K562 (cell line): ENCODE measurements around the gene MARS1. TPM values are rescaled to one million over a fixed set of nuclear protein-coding genes. Genes with fewer than 3 reads are reported as not detected.
A peak's percentile ranks its signal among the peaks of the same experiment; 100 is the strongest.

ENCODE experiments used
- ASH1L ChIP-seq: fragments of 450-650 bp; IDR thresholded peaks from 2 replicates; pipeline ENCODE4 v1.6.1; 2018; ENCODE audit warnings: borderline replicate concordance, mild to moderate bottlenecking, low read depth; ENCODE audit not compliant: partially characterized antibody
- ATF7 ChIP-seq: fragments of 450-650 bp; IDR thresholded peaks from 2 replicates; pipeline ENCODE4 v1.7.1; 2014; ENCODE audit warnings: mild to moderate bottlenecking, moderate library complexity
- CHD1 ChIP-seq: fragments of 200-600 bp; sonication (generic); IDR thresholded peaks from one replicate; pipeline ENCODE4 v1.6.1; 2012; ENCODE audit warnings: mild to moderate bottlenecking, moderate library complexity, low read length, inconsistent platforms
- GATA2 ChIP-seq: sonication (generic); formaldehyde crosslinking; IDR thresholded peaks from 2 replicates; pipeline ENCODE4 v1.4.0; 2020; ENCODE audit warnings: mild to moderate bottlenecking, missing genetic modification reagents
- HNRNPH1 ChIP-seq: fragments of 200-400 bp; formaldehyde crosslinking; optimal IDR thresholded peaks from 2 replicates; pipeline ENCODE3; 2017; ENCODE audit warnings: low read depth, mild to moderate bottlenecking, low read length, moderate library complexity
- JUNB ChIP-seq: fragments of 450-650 bp; formaldehyde crosslinking; conservative IDR thresholded peaks from 2 replicates; pipeline ENCODE4 v1.4.0; 2020; ENCODE audit warnings: mild to moderate bottlenecking
- JUND ChIP-seq, 2 experiments: IDR thresholded peaks; 2 replicates in 1 of 2; 3 replicates in 1 of 2; pipeline ENCODE4 v1.6.1; 2011; ENCODE audit warnings: borderline replicate concordance in 2 of 2, low read depth in 2 of 2, low read length in 2 of 2, improper control_type of control experiment in 1 of 2, missing biosample characterization in 1 of 2, missing genetic modification characterization in 1 of 2, missing genetic modification reagents in 1 of 2
- MAFF ChIP-seq: IDR thresholded peaks from 2 replicates; pipeline ENCODE4 v1.6.1; 2012; ENCODE audit warnings: low read length, improper control_type of control experiment
- NR1H2 ChIP-seq: sonication (generic); formaldehyde crosslinking; IDR thresholded peaks from 2 replicates; pipeline ENCODE4 v1.4.0; 2020; ENCODE audit warnings: mild to moderate bottlenecking, missing genetic modification reagents
- SMAD2 ChIP-seq: fragments of 150-350 bp; IDR thresholded peaks from 2 replicates; pipeline ENCODE4 v1.6.1; 2014; ENCODE audit warnings: low read depth, mild to moderate bottlenecking, low read length
- STAT5A ChIP-seq: IDR thresholded peaks from 2 replicates; pipeline ENCODE4 v1.6.1; 2012; ENCODE audit warnings: low read length, inconsistent platforms, borderline replicate concordance
- YBX1 ChIP-seq: fragments of 450-650 bp; IDR thresholded peaks from 2 replicates; pipeline ENCODE4 v1.7.1; 2016; ENCODE audit warnings: mild to moderate bottlenecking
- ZNF41 ChIP-seq: fragments of 250-450 bp; sonication (Bioruptor Pico); conservative IDR thresholded peaks from 2 replicates; pipeline ENCODE4 v1.4.0; 2020; ENCODE audit warnings: mild to moderate bottlenecking
- ZNF707 ChIP-seq: fragments of 250-450 bp; sonication (Bioruptor Pico); conservative IDR thresholded peaks from 2 replicates; pipeline ENCODE4 v1.8.0; 2022; ENCODE audit warnings: inconsistent platforms, mild to moderate bottlenecking, moderate library complexity
- polyA plus RNA-seq, 8 experiments: library from polyadenylated mRNA; depleted of rRNA in 4 of 8; stranded (reverse) in 5 of 8; unstranded in 3 of 8; fragments of >200 nt; fragmentation: Nextera tagmentation in 2 of 8; fragmentation: Illumina TruSeq in 1 of 8; extraction: Ambion mirVana in 2 of 8; extraction: Trizol in 1 of 8; gene quantifications; 2 replicates each; pipeline versions ENCODE4 v1.2.1 to v1.2.3, GENCODE V29; 2011 to 2014; ENCODE audit warnings: inconsistent platforms in 1 of 8, missing spikeins in 1 of 8
- total RNA-seq, 7 experiments: library from RNA; depleted of rRNA in 6 of 7; stranded (reverse); fragments of >200 nt in 6 of 7; fragmentation: Illumina TruSeq in 2 of 7; extraction: Trizol in 2 of 7; gene quantifications; 2 replicates each; pipeline versions ENCODE4 v1.2.1 to v1.2.3, GENCODE V29; 2011 to 2021; ENCODE audit warnings: low replicate concordance in 1 of 7
- TF ChIP-seq, protein P1 (sequence below): fragments of 250-450 bp; sonication (Bioruptor Pico); IDR thresholded peaks from 2 replicates; pipeline ENCODE4 v1.5.0; 2021; ENCODE audit warnings: mild to moderate bottlenecking, borderline replicate concordance
- TF ChIP-seq, protein P2 (sequence below), 3 experiments: IDR thresholded peaks in 2 of 3; conservative IDR thresholded peaks in 1 of 3; 2 replicates each; pipeline ENCODE4 v1.5.1; 2011 to 2012; ENCODE audit warnings: low read length in 3 of 3, mild to moderate bottlenecking in 3 of 3, control low read depth in 2 of 3, improper control_type of control experiment in 1 of 3, inconsistent platforms in 1 of 3, low read depth in 1 of 3, mixed read lengths in 1 of 3, moderate library complexity in 1 of 3; ENCODE audit not compliant: insufficient read depth in 2 of 3
- TF ChIP-seq, protein P3 (sequence below): fragments of 250-450 bp; sonication (Bioruptor Pico); IDR thresholded peaks from 2 replicates; pipeline ENCODE4 v1.4.0; 2020; ENCODE audit warnings: borderline replicate concordance
- TF ChIP-seq, protein P4 (sequence below): sonication (generic); formaldehyde crosslinking; IDR thresholded peaks from 2 replicates; pipeline ENCODE4 v1.9.0; 2022; ENCODE audit warnings: mild to moderate bottlenecking, missing genetic modification reagents
- TF ChIP-seq, protein P5 (sequence below): sonication (generic); formaldehyde crosslinking; IDR thresholded peaks from 2 replicates; pipeline ENCODE4 v1.8.0; 2022; ENCODE audit warnings: mild to moderate bottlenecking, missing genetic modification reagents

Gene MARS1
- total and polyA plus RNA-seq, 9 of the 15 experiments (the other 6 are each of a cell fraction or from before 2014, with no cell fraction given), result 117 to 382 (median 220) TPM

DNA sequence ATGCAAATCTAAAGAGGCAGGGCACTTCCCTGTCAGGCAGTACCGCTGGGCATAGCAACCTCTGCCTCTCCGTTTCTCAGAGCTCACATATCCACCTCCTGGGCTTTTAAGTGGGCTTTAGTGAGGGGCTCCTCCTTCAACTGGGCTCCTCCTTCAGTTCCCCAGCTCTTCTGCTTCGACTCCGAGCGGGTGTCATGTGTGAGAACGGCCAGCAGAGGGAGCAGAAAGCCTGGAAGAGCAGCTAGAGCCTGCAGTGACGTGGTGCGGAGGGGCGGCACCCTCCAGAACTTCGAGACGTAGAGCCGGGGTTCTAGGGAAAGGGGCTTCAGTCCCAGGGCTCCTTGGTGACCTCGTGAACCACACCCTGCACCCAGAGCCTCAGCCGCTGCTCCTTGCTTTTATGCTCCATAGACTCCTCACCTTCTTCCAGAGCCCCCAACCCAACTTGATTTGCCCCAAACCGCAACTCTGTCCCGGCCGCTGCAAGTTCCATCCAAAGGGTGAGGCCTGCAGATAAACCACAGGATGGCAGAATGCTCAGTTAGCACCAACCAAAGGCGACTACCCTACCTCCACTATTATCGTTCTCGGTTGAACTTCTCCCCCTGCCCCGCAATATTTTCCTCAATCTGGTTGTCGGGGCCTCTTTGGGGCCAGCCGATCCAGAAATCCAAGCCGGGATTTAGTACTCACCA is 28.7 kb upstream of the MARS1 start (continued):
- TF ChIP-seq, protein P1, sequence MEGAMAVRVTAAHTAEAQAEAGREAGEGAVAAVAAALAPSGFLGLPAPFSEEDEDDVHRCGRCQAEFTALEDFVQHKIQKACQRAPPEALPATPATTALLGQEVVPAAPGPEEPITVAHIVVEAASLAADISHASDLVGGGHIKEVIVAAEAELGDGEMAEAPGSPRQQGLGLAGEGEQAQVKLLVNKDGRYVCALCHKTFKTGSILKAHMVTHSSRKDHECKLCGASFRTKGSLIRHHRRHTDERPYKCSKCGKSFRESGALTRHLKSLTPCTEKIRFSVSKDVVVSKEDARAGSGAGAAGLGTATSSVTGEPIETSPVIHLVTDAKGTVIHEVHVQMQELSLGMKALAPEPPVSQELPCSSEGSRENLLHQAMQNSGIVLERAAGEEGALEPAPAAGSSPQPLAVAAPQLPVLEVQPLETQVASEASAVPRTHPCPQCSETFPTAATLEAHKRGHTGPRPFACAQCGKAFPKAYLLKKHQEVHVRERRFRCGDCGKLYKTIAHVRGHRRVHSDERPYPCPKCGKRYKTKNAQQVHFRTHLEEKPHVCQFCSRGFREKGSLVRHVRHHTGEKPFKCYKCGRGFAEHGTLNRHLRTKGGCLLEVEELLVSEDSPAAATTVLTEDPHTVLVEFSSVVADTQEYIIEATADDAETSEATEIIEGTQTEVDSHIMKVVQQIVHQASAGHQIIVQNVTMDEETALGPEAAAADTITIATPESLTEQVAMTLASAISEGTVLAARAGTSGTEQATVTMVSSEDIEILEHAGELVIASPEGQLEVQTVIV (CRISPR knock-in tag), result no peak
- no peak for TF ChIP-seq ZNF41
- no peak for TF ChIP-seq YBX1
- no peak for TF ChIP-seq HNRNPH1
- TF ChIP-seq, protein P2, sequence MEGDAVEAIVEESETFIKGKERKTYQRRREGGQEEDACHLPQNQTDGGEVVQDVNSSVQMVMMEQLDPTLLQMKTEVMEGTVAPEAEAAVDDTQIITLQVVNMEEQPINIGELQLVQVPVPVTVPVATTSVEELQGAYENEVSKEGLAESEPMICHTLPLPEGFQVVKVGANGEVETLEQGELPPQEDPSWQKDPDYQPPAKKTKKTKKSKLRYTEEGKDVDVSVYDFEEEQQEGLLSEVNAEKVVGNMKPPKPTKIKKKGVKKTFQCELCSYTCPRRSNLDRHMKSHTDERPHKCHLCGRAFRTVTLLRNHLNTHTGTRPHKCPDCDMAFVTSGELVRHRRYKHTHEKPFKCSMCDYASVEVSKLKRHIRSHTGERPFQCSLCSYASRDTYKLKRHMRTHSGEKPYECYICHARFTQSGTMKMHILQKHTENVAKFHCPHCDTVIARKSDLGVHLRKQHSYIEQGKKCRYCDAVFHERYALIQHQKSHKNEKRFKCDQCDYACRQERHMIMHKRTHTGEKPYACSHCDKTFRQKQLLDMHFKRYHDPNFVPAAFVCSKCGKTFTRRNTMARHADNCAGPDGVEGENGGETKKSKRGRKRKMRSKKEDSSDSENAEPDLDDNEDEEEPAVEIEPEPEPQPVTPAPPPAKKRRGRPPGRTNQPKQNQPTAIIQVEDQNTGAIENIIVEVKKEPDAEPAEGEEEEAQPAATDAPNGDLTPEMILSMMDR (IDR thresholded peaks at IDR 0.05 in 2 of 3, conservative IDR thresholded peaks at IDR 0.05 in 1 of 3; ENCODE audit: insufficient read depth in 2 of 3, low read depth in 1 of 3, low read length in 3 of 3), result peak; percentile 91 to 97 (median 94)
- no peak for TF ChIP-seq SMAD2
- TF ChIP-seq ATF7, result peak; percentile 82
- no peak; the same call in 1 of the 2 replicates for TF ChIP-seq NR1H2 (CRISPR knock-in tag)
- TF ChIP-seq ASH1L, result no peak
- TF ChIP-seq JUNB (CRISPR knock-in tag), result no peak
- TF ChIP-seq, protein P3, sequence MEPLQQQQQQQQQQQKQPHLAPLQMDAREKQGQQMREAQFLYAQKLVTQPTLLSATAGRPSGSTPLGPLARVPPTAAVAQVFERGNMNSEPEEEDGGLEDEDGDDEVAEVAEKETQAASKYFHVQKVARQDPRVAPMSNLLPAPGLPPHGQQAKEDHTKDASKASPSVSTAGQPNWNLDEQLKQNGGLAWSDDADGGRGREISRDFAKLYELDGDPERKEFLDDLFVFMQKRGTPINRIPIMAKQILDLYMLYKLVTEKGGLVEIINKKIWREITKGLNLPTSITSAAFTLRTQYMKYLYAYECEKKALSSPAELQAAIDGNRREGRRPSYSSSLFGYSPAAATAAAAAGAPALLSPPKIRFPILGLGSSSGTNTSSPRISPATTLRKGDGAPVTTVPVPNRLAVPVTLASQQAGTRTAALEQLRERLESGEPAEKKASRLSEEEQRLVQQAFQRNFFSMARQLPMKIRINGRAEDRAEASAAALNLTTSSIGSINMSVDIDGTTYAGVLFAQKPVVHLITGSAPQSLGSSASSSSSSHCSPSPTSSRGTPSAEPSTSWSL (CRISPR knock-in tag), result no peak
- TF ChIP-seq, protein P4, sequence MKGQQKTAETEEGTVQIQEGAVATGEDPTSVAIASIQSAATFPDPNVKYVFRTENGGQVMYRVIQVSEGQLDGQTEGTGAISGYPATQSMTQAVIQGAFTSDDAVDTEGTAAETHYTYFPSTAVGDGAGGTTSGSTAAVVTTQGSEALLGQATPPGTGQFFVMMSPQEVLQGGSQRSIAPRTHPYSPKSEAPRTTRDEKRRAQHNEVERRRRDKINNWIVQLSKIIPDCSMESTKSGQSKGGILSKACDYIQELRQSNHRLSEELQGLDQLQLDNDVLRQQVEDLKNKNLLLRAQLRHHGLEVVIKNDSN, result peak; percentile 57; the same call in 1 of the 2 replicates
- no peak for TF ChIP-seq STAT5A
- no peak for TF ChIP-seq ZNF707 (CRISPR knock-in tag)
- TF ChIP-seq GATA2, result no peak
- TF ChIP-seq CHD1, result no peak
- TF ChIP-seq JUND (IDR thresholded peaks at IDR 0.05; ENCODE audit: borderline replicate concordance, low read depth, low read length), result peak; percentile 67
- TF ChIP-seq JUND (tag; IDR thresholded peaks at IDR 0.05; ENCODE audit: borderline replicate concordance, low read depth, low read length), result peak; percentile 33; the same call in 1 of the 3 replicates
- no peak for TF ChIP-seq MAFF
- TF ChIP-seq, protein P5, sequence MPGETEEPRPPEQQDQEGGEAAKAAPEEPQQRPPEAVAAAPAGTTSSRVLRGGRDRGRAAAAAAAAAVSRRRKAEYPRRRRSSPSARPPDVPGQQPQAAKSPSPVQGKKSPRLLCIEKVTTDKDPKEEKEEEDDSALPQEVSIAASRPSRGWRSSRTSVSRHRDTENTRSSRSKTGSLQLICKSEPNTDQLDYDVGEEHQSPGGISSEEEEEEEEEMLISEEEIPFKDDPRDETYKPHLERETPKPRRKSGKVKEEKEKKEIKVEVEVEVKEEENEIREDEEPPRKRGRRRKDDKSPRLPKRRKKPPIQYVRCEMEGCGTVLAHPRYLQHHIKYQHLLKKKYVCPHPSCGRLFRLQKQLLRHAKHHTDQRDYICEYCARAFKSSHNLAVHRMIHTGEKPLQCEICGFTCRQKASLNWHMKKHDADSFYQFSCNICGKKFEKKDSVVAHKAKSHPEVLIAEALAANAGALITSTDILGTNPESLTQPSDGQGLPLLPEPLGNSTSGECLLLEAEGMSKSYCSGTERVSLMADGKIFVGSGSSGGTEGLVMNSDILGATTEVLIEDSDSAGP (CRISPR knock-in tag), result peak; percentile 13; the same call in 1 of the 2 replicates
